DMS153 treated with DMSO at 0.1 percent for 48 hours (cell line): ENCODE measurements around the gene MPV17L.
"Not testable (repeated sequence)": the region's sequence is repeated elsewhere in the genome, so short reads cannot be mapped to it uniquely, and the experiment has no call there.

Source experiments
- DNase-seq: peaks from one replicate; lab custom pipeline; 2025; ENCODE audit not compliant: unreplicated experiment; lab: John Stamatoyannopoulos, UW

The MPV17L gene

DNA sequence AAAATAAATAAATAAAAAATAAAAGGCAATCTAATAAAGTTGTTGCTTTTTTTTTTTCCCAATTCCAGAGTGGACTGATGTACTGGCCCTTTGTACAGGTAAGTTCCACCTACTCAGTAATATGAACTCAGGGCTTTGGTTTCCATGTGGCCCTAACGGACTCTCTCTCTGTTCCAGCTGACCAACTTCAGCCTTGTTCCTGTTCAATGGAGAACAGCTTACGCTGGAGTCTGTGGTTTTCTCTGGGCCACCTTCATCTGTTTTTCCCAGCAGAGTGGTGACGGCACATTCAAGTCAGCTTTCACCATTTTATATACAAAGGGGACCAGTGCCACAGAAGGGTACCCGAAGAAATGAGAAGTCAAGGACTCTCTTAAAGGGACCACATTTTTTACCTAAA, 12.2 kb downstream of the MPV17L start:
- DNase-seq: not testable (repeated sequence)

DNA sequence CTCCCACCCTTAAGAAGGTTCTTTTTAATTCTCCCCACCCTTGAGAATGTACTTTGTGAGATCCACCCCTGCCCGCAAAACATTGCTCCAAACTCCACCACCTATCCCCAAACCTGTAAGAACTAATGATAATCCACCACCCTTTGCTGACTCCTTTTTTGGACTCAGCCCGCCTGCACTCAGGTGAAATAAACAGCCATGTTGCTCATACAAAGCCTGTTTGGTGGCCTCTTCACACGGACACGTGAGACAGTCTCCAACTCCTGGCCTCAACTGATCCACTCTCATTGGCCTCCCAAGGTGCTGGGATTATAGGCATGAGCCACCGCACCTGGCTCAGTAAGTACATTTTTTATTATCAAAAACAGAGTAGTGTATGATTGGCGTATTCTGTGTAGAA, 13.9 kb downstream of the MPV17L start:
- not testable (repeated sequence) for DNase-seq

DNA sequence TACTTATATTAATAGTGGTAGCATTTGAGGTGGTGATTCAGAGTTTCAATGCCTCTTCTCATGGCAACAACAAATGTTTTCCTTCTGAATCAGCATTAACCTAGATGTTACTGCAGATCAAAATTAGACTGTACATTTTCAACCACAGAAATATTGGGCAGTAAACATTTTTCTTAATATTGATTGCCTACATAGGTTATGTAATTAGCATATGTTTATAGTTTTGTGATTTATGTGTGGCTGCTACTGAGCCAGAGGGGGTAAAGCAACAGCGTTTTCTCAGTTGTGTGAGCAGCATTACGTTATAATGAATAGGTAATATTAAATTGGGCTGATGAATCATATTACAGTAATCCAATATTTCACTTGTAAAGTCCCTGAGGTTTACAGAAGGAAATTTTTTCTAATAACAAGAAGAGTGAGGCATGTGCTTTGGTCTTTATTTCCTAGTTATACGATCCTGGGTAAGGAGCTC, 20.0 kb downstream of the MPV17L start:
- DNase-seq: no peak

DNA sequence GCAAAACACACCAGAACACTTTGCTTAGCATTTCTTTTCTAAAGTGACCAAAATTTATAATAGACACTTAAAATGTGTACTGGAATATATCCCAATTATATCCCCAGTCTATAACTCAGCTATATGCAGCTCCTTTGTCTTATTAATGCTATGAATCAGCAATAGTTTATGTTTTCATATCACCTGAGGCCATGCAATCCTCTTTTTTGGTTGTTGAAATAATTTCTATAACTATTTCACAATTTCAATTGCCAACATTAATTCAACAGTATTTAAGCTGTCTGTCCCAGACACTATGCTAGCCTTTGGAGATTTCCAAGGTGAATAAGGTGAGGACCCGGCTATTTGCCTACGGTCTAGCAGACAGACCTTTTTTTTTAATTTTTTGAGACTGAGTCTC, 21.6 kb downstream of the MPV17L start:
- no peak for DNase-seq

DNA sequence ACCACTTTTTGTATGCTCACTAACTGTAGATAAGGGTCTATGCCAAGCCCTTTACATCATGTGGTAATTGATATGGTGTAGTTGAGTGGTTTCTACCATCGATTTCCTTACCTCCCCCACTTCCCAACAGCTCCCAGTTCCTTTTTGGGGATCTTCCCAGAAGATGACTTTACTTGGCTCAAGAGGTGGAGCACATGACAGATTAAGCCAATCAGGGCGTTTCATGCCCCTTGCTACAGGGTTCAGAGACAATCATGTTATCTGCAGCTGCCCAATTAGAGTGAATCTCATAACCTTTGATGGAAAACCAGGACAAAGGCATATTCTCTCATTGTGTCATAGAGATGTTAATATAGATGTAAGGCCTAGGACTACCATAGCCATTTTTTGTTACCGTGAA, 22.7 kb downstream of the MPV17L start:
- no peak for DNase-seq

DNA sequence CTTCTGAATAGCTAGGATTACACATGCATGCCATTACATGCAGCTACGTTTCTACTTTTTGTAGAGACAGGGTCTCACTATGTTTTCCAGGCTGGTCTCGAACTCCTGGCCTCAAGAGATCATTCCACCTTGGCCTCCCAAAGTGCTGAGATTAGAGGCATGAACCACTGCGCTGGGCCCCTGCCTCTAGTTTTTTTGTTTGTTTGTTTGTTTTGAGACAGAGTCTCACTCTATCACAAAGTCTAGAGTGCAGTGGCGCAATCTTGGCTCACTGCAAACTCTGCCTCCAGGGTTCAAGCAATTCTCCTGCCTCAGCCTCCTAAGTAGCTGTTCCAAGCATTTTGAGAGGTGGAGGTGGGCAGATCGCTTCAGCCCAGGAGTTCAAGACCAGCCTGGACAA, 26.1 kb downstream of the MPV17L start:
- not testable (repeated sequence) for DNase-seq

DNA sequence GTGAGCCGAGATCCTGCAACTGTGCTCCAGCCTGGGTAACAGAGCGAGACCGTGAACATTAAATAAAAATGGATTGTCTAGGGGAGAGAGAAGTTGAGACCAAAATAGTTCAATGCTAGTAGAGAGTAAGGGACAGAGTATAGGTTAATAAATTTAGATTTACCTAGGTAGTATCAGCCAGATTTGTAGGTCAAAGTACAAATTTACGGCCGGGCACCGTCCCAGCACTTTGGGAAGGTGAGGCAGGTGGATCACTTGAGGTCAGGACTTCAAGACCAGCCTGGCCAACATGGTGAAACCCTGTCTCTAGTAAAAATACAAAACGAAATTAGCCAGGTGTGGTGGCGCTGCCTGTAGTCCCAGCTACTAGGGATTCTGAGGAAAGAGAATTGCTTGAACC, 26.7 kb downstream of the MPV17L start:
- DNase-seq: no peak

DNA sequence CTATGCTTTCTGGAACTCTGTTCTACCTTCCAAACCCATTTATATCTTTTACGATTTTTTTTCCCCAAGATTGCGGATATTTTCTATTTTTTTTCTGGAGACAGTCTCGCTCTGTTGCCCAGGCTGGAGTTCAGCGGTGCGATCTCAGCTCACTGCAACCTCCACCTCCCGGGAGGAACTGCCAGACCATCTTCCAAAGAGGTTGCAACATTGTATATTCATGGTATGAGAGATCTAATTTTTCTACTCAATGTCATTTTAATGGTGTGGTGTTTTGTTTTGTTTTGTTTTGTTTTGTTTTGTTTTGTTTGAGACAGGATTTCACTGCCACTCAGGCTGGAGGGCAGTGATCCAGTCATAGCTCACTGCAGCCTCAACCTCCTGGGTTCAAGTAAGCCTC, 30.3 kb downstream of the MPV17L start:
- no peak for DNase-seq

DNA sequence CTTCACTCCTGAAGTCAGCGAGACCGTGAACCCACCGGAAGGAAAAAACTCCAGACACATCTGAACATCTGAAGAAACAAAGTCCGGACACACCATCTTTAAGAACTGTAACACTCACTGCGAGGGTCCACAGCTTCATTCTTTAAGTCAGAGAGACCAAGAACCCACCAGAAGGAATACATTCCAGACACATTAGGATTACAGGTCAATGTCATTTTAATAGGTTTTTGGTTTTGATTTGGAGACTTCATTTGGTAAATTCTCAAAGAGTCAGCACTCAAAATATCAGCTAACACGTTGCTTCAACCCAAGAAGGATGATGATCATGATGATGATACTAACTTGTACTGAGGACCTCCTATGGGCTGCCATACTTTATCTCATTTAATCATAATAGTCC, 31.2 kb downstream of the MPV17L start:
- DNase-seq: no peak

DNA sequence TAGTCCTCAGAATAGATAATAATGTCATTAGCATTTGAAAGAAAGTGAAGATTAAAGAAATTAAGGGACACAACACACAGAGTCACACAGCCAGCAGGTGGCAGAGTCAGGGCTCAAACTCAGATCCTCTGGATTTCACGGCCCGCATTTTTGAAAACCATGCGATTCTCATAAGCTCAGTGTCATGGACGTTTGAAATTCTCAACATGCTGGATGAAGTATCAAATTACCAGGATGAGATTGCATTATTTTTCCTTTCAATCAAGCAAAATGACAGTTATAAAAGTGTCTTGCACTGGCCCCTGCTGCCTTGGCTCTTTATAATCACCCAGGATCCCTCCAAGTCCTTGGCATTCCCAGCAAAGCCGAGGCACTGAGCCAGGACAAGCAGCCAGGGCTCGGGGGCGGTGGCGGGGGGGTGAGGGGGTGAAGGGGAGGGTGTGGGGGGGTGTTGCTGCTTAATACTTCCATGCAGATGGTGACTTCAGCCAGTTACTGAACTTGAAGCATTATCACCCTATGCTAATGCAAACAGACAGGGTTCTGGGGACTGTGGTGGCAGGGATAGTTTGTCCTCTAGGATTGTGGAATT, 32.2 kb downstream of the MPV17L start:
- DNase-seq: peak; percentile 19

DNA sequence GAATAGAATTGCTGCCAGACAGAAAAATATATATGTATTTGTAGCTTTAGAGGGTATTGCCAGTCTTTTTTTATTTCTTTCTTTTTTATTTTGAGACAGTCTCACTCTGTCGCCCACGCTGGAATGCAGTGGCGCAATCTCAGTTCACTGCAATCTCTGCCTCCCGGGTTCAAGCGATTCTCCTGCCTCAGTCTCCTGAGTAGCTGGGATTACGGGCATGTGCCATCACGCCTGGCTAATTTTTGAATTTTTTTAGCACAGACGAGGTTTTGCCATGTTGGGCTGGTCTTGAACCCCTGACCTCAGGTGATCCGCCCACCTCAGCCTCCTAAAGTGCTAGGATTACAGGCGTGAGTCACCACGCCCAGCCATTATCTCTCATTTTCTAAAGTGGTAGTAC, 35.3 kb downstream of the MPV17L start:
- not testable (repeated sequence) for DNase-seq

DNA sequence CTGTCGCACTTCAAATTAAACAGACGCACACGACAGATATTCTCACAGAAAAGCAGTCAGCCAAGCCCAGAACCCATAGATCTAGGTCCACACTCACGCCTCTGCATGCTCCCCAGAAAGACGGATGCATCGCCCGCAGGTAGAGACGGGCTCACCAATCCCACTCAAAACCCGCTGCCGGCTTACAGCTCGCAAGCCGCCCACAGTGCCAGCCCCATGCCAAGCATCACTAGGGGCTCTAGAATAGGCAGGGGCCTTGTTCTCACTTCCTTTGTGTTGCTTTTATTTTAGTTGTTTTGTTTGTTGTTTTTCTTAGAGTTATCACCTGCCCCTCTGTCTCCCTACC, 38.5 kb downstream of the MPV17L start:
- peak; percentile 38 for DNase-seq

DNA sequence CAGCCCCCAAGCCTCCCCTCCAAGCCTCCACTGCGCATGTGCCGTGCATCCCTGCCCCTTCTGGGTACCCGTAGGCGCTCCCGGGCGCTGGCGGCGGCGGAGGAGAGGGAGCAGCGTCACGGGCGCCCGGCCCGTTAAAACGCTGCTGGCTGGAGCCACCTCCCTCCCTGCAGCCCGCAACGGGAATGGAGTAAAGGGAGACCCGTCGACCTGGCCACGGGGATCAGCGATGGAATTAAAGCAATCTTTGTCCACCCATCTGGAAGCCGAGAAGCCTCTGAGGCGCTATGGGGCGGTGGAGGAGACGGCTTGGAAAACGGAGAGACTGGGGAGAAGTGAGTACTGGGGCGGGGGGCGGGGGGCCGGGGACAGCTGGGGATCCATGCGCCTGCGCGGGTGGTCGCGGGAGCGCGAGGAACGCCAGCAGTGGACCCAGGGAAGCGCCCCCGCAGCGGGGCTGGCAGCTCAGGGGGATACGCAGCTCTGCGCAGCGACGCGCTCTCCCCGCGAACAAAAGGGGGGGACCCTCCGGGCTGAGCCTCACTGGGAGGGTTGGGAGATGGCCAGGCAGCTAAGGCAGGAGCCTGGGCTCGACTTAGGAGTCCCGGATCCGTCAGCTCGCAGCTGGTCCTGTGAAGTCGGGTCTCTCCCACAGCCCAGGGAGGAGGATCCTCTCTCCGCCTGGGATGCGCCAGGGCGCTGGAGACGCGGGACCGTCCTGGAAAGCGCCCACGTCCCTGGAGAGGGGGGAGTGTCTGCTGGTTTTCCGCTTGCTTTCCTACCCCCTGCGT, 39.1 kb downstream of the MPV17L start, which contains the start of gene BMERB1:
Gene BMERB1 (plus strand): TSS at position 164 of the 791 bp plus-strand sequence. CDS start 66 bp downstream, at position 230.
- DNase-seq: no peak

DNA sequence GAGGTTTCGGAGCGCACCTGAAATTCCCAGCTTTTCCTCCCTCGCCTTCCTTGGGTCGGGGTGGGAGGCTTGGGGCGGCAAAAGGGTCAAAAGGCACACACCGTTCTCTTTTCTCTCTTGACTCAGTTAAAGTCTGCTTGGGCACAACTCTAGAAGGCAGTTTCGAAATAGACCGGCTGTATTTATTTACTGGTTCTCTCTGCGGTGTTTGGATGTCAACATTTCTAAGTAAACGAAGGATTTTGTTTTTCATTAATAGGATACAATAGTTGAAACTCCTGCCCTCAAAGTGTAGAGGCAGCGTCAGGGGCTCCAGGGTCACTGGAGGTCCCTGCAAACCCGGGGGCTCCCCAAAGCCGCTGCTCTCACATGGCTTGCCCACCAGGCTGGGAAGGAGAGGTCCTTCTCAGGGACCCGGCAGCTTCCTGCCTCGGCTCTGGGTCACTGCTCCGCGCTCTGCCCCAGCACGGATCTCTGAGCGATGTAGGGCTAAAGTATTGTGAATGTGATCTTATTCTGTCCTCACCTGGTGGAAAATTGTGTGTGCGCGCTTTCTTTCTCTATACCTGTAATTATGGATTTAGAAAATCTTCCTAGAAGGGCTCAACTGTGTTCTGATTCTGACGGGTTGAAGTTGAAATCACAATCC, 39.8 kb downstream of the MPV17L start:
- no peak for DNase-seq

DNA sequence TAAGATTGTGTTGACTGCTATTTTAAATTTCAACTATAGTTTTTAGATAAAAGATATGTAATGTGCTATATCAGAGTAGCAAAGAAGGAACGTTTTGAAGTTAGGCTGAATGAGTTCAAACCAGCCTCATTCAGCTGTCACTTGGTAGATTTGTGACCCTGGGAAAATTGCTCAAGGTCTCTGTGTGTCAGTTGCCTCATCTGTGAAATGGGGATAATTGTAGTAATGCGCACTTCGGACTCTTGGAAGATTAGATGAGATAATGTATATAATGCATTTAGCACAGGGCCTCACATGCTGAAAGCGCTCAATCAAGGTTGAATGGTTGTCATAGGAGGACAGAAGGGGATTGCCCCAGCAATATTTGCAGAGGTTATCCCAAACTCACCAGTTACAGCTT, 43.5 kb downstream of the MPV17L start:
- no peak for DNase-seq

DNA sequence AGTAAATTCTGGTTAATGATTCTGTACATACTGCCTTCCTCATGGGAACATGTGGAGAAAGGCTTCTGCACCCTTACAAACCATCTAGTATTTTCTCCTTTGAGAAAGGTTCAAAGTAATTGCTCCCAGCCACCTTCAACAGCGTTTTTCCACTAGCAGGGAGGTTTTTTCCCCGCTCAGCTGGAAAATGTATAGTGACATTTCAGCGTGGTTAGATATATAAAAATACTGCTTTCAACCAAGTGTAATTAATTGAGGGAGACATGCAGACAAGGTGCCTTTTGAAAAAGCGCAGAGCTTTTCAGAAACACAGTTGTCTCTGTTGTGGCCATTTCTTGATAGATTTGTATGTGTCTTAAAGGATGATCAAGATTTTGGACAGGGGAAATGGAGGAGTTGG, 44.0 kb downstream of the MPV17L start:
- no peak for DNase-seq

DNA sequence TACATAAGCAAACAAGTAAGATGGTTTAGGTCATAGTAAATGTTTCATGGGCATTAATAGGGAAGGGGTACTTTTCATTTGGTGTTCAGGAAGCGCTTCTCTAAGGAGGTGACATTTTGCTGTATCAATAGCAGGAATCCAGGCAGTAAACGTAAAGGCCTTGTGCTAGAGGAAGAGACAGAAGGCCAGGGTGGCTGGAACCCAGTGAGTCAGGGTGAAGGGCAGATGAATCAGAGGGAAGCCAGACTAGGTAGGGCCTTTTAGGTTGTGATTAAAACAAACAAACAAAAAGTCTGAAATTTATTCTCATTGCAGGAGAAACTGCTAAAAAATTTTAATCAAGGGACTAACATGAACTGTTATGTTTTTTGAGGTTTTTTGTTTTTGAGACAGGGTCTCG, 45.3 kb downstream of the MPV17L start:
- no peak for DNase-seq

DNA sequence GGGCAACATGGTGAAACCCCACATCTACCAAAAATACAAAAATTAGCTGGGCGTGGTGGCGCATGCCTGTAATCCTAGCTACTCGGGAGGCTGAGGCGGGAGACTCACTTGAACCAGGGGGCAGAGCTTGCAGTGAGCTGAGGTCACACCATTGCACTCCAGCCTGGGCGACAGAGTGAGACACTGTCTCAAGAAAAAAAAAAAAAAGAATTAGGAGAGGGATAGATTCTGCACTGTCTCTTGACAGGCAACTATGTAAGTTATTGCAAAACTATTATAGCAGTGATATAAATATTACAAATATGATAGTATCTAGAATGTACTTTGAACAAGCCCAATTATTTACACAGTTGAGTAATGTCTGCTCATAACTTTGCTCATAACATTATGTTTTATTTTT, 46.6 kb downstream of the MPV17L start:
- not testable (repeated sequence) for DNase-seq

DNA sequence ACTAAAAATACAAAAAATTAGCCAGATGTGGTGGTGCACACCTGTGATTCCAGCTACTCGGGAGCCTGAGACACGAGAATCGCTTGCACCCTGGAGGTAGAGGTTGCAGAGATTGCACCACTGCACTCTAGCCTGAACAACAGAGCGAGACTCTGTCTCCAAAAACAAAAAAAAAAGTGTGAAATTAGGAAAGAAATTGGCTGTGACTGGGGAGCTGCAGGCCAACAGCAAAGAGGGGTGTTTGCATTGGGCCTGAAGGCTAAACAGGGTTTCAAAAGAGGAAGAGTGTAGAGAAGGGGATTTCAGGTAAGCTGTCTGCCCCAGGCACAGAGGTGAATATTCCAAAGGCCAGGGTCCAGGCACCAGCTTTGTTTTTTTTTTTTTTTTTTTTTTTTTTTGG, 48.2 kb downstream of the MPV17L start:
- no peak for DNase-seq

DNA sequence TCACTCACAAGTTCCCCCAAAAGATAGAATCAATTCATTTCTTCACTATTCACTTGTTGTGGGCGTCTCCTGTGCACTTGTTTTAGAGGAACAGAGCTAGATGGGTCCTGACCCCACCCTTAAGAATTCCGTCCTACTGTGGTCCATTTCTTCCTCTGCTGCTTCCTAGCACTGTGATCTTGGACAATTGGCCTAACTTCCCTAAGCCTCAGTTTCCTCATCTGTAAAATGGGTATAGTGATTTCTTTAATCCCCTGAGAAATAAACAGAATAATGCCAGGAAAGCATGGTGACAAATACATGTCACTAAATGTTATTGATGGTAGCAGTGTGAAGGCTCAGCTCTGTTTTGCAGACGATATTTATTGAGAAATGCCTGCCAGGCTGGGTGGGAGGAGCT, 48.7 kb downstream of the MPV17L start:
- DNase-seq: no peak

DNA sequence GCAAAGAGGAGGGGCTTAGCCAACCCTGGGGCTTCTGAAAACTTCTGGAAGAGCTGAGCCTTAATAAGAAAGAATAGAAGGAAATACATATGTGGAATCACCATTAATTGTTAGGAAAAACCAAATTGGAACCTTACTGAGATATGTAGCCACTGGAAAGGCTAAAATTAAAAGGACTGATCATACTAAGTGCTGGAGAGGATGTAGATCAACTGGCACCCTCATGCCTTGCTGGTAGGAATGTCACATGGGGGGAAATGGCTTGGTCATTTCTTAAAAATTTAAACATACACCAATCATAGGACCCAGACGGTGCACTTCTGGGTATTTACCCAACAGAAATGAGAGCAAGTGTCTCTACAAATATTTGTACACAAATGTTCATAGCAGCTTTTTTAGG, 49.9 kb downstream of the MPV17L start:
- DNase-seq: no peak

DNA sequence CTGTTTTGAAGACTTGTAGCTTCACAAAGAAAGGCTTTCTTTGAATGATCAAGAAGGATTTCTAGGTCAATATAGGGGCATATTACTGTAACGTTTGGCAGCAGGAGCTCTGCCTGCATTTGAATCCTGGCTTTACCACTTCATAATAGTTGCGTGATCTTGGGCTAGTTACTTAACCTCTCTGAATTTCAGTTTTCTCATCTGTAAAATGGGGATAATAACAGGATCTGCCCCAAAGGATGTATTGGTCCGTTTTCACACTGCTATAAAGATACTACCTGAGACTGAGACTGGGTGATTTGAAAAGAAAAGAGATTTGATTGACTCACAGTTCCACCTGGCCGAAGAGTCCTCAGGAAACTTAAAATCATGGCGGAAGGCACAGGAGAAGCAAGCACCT, 51.3 kb downstream of the MPV17L start:
- DNase-seq: no peak
